ENCODE data around the gene DENND1A.

DNA sequence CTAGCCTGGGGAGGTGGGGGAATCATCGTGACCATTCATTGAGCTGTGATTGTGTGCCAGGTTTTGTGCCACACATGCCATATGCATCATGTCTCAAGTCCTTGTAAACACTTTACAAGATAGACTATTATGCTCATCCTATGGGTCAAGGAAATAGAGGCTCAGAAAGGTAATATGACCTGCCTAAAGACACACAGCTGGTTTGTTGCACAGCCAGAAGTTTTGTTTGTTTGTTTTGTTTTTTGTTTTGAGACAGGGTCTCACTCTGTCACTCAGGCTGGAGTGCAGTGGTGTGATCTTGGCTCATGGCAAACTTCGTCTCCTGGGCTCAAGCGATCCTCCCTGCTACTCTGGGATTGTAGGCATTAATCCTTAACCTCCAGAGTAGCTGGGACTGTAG is 595.3 kb downstream of the DENND1A start:
- TF ChIP-seq POLR2A (IDR thresholded peaks at IDR 0.05): no peak
- TF ChIP-seq, protein P1, sequence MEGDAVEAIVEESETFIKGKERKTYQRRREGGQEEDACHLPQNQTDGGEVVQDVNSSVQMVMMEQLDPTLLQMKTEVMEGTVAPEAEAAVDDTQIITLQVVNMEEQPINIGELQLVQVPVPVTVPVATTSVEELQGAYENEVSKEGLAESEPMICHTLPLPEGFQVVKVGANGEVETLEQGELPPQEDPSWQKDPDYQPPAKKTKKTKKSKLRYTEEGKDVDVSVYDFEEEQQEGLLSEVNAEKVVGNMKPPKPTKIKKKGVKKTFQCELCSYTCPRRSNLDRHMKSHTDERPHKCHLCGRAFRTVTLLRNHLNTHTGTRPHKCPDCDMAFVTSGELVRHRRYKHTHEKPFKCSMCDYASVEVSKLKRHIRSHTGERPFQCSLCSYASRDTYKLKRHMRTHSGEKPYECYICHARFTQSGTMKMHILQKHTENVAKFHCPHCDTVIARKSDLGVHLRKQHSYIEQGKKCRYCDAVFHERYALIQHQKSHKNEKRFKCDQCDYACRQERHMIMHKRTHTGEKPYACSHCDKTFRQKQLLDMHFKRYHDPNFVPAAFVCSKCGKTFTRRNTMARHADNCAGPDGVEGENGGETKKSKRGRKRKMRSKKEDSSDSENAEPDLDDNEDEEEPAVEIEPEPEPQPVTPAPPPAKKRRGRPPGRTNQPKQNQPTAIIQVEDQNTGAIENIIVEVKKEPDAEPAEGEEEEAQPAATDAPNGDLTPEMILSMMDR (IDR thresholded peaks at IDR 0.05): no peak
- TF ChIP-seq POLR2AphosphoS5 (IDR thresholded peaks at IDR 0.05): no peak
- TF ChIP-seq EP300 (IDR thresholded peaks at IDR 0.05): no peak
